Panc1 (cell line): Measurements from ENCODE around the gene TM4SF20. TPM values are rescaled to one million over a fixed set of nuclear protein-coding genes. Genes with fewer than 3 reads are reported as not detected.

Source experiments
- ATAC-seq: fragments of 200-7000 bp; cut with Tn5 transposase; 2 replicates; pipeline ENCODE4 v1.9.1; 2020; ENCODE audit warnings: mild to moderate bottlenecking, moderate library complexity
- BruUV-seq: library from RNA; stranded (reverse); fragments of 400-500 nt; replicated peaks from 2 replicates; lab custom pipeline; 2021; lab: Mats Ljungman, UMichigan
- CTCF ChIA-PET: fragments of 300-600 bp; sonication (Branson Sonifier 250); formaldehyde crosslinking; loops from one replicate; lab custom pipeline; 2022; ENCODE audit warnings: antibody characterized with exemption; lab: Charles Lee
- POLR2A ChIA-PET: fragments of 300-600 bp; sonication (Branson Sonifier 250); formaldehyde crosslinking; loops from one replicate; lab custom pipeline; 2022; ENCODE audit warnings: antibody characterized with exemption; lab: Charles Lee
- DNase-seq: peaks from one replicate; pipeline ENCODE4 v3.0.0-alpha.2; 2010; ENCODE audit warnings: low read depth, low spot score
- H3K27ac ChIP-seq: 2 replicates; pipeline ENCODE4 v1.5.1; 2011; ENCODE audit warnings: mild to moderate bottlenecking, low read length, inconsistent platforms
- H3K27me3 ChIP-seq: fragments of 200-500 bp; sonication (Bioruptor generic); 2 replicates; pipeline ENCODE4 v1.6.0; 2014; ENCODE audit warnings: low read length, inconsistent platforms; ENCODE audit not compliant: control insufficient read depth, insufficient read depth
- H3K36me3 ChIP-seq: fragments of 200-500 bp; sonication (Bioruptor generic); 2 replicates; pipeline ENCODE4 v1.5.1; 2014; ENCODE audit warnings: inconsistent platforms, mild to moderate bottlenecking, low read length, moderate library complexity; ENCODE audit not compliant: control insufficient read depth, insufficient read depth
- H3K4me1 ChIP-seq: 2 replicates; pipeline ENCODE4 v1.5.1; 2011; ENCODE audit warnings: inconsistent platforms, mild to moderate bottlenecking, low read length, moderate library complexity; ENCODE audit not compliant: control insufficient read depth, insufficient read depth
- H3K4me3 ChIP-seq, 2 experiments: 2 replicates each; pipeline ENCODE4 v1.5.1; 2011 to 2012; ENCODE audit warnings: low read depth in 2 of 2, low read length in 2 of 2, mild to moderate bottlenecking in 2 of 2, inconsistent platforms in 1 of 2, moderate library complexity in 1 of 2
- H3K9me3 ChIP-seq: fragments of 200-500 bp; sonication (Bioruptor generic); 2 replicates; pipeline ENCODE4 v1.5.1; 2014; ENCODE audit warnings: low read depth, mild to moderate bottlenecking, inconsistent platforms, low read length, moderate library complexity; ENCODE audit not compliant: control insufficient read depth, insufficient read depth
- CTCF ChIP-seq: fragments of 450-650 bp; IDR thresholded peaks from 2 replicates; pipeline ENCODE4 v1.5.1; 2017; ENCODE audit warnings: mild to moderate bottlenecking
- POLR2AphosphoS5 ChIP-seq: IDR thresholded peaks from 2 replicates; pipeline ENCODE4 v1.6.1; 2012; ENCODE audit warnings: mild to moderate bottlenecking, low read depth, low read length, moderate library complexity
- REST ChIP-seq, 2 experiments: IDR thresholded peaks; 2 replicates each; pipeline ENCODE4 v1.6.1; 2011 to 2012; ENCODE audit warnings: low read depth in 2 of 2, control low read depth in 1 of 2, low read length in 1 of 2, mild to moderate bottlenecking in 1 of 2, moderate library complexity in 1 of 2; ENCODE audit not compliant: insufficient read depth in 1 of 2
- SIN3A ChIP-seq: IDR thresholded peaks from 2 replicates; pipeline ENCODE4 v1.6.1; 2012; ENCODE audit warnings: low read depth, mild to moderate bottlenecking, low read length, moderate library complexity, borderline replicate concordance; ENCODE audit not compliant: insufficient read depth
- TCF7L2 ChIP-seq: IDR thresholded peaks from 2 replicates; pipeline ENCODE4 v1.6.1; 2011; ENCODE audit warnings: mild to moderate bottlenecking, low read depth, low read length, inconsistent platforms
- in situ Hi-C: cut with HindIII; loops from 2 replicates; pipeline ENCODE4 v1.10.0; 2016; ENCODE audit warnings: low sequenced_read_pairs, low pct_unique_long_range_greater_than_20kb
- intact Hi-C: fragments of 100-400 bp; cut with micrococcal nuclease; formaldehyde crosslinking; loops from one replicate; pipeline ENCODE4 v1.10.0; 2022; ENCODE audit not compliant: unreplicated experiment
- total RNA-seq: library from RNA; stranded (reverse); gene quantifications from one replicate; pipeline ENCODE4 v1.2.1, GENCODE V29; 2021; ENCODE audit not compliant: unreplicated experiment

TM4SF20 gene
- total RNA-seq, 1 experiment from 2014 or later = not detected

GRCh38 chr2:227423656-227424499 lies 44.8 kb upstream of the TM4SF20 start:
- no peak overlapping the region for H3K4me3 ChIP-seq
- intact Hi-C loops = no loop called here
- no TSS peak for BruUV-seq
- H3K27me3 ChIP-seq = no peaks in the 10 kb centered on the region
- H3K4me1 ChIP-seq = no peaks in the 10 kb centered on the region
- no peak for ATAC-seq
- ChIA-PET CTCF (no interaction called here), POLR2A (no interaction called here)
- H3K27ac ChIP-seq = no peak overlapping the region
- TF ChIP-seq POLR2AphosphoS5 = no peak
- no peak for TF ChIP-seq TCF7L2
- no peak for TF ChIP-seq SIN3A
- TF ChIP-seq REST (IDR thresholded peaks at IDR 0.05; ENCODE audit: insufficient read depth in 1 of 2, low read depth in 2 of 2, low read length in 1 of 2) = no peak
- TF ChIP-seq CTCF = no peak
- H3K36me3 ChIP-seq = no peaks in the 10 kb centered on the region
- H3K9me3 ChIP-seq = no peaks in the 10 kb centered on the region
- in situ Hi-C loops = no loop called here
- DNase-seq = no peak

GRCh38 chr2:227420087-227421052 lies 41.3 kb upstream of the TM4SF20 start:
- in situ Hi-C loops = no loop called here
- BruUV-seq = no TSS peak
- CTCF ChIA-PET = no interaction called here

More at GRCh38 chr2:227420087-227421052, 41.3 kb upstream of the TM4SF20 start:
- intact Hi-C loops = no loop called here
- DNase-seq (no peak), ATAC-seq (no peak)
- POLR2A ChIA-PET = no interaction called here
- Histone ChIP-seq H3K9me3 (no peaks in the 10 kb centered on the region), H3K4me3 (no peak overlapping the region), H3K4me1 (no peaks in the 10 kb centered on the region), H3K27me3 (no peaks in the 10 kb centered on the region), H3K27ac (no peak overlapping the region), H3K36me3 (no peaks in the 10 kb centered on the region)
- no peak for TF ChIP-seq POLR2AphosphoS5
- TF ChIP-seq TCF7L2 = no peak
- TF ChIP-seq REST (IDR thresholded peaks at IDR 0.05; ENCODE audit: insufficient read depth in 1 of 2, low read depth in 2 of 2, low read length in 1 of 2) = no peak
- TF ChIP-seq SIN3A = no peak
